Right cardiac atrium (tissue), 5 donors: Measurements from ENCODE around the gene CDH5. TPM values are rescaled to one million over a fixed set of nuclear protein-coding genes. Genes with fewer than 3 reads are reported as not detected.
"Not testable (repeated sequence)": the region's sequence is repeated elsewhere in the genome, so short reads cannot be mapped to it uniquely, and the experiment has no call there.

Source experiments
- ATAC-seq, 2 donors: fragments of 200-7000 bp; cut with Tn5 transposase; one replicate each; pipeline versions ENCODE4 v1.8.0 to v1.9.1; 2020; ENCODE audit warnings: moderate library complexity in 2 of 2, mild to moderate bottlenecking in 1 of 2
- DNase-seq, 3 donors: peaks; one replicate each; pipeline ENCODE4 v3.0.0-alpha.2; 2020
- H3K27ac ChIP-seq: one replicate; pipeline ENCODE4 v1.5.1; 2013; ENCODE audit warnings: mild to moderate bottlenecking, low read length, control low read depth, moderate library complexity
- H3K27me3 ChIP-seq: one replicate; pipeline ENCODE4 v1.6.1; 2013; ENCODE audit not compliant: control insufficient read depth, insufficient read depth
- H3K4me1 ChIP-seq: one replicate; pipeline ENCODE4 v1.6.1; 2013; ENCODE audit warnings: low read length; ENCODE audit not compliant: control insufficient read depth, insufficient read depth
- H3K4me3 ChIP-seq: one replicate; pipeline ENCODE4 v1.5.1; 2013; ENCODE audit warnings: low read length, control low read depth
- H3K9me3 ChIP-seq: one replicate; pipeline ENCODE4 v1.6.1; 2013; ENCODE audit warnings: low read length; ENCODE audit not compliant: control insufficient read depth
- WGBS: extraction: QIAGEN DNeasy Blood & Tissue Kit; methylation state at CpG from one replicate; pipeline ENCODE4 v1.1.7; 2013; 5-methylcytosine and 5-hydroxymethylcytosine counted together
- intact Hi-C, 4 donors: fragments of 100-400 bp; cut with DNase I; formaldehyde crosslinking; loops; one replicate each; pipeline versions ENCODE4 v1.11.0 to v1.14.0; 2022 to 2023
- polyA plus RNA-seq: library from polyadenylated mRNA; stranded (reverse); fragments of 200-250 nt; gene quantifications from one replicate; pipeline ENCODE4 v1.2.3, GENCODE V29; 2013
- total RNA-seq, 4 donors: library from RNA; stranded (reverse); fragmentation: NEBNext Ultra II Directional; extraction: Animal tissue kit (Norgen Biotek cat#: 25700); gene quantifications; one replicate each; pipeline ENCODE4 v1.2.1, GENCODE V29; 2021
- donor health status: healthy with polysubstance abuse.
- donor health status: DM: no; HTN: yes; CAD: no.
- donor health status: DM: no; HTN: no; CAD: no.
- donor health status: DM: no; HTN: yes; CAD: no; lungs with severe emphysema.
- donor health status: DM: yes; HTN: yes; CAD: no.

CDH5 gene
- total and polyA plus RNA-seq, 5 donors: 22.9 to 47.0 (median 40.8) TPM

GRCh38 chr16:66442502-66443268 lies 76.2 kb downstream of the CDH5 start:
- no peak for ATAC-seq
- Histone ChIP-seq H3K27ac (no peak overlapping the region), H3K27me3 (no peaks in the 10 kb centered on the region), H3K9me3 (no peaks in the 10 kb centered on the region), H3K4me1 (no peaks in the 10 kb centered on the region), H3K4me3 (no peak overlapping the region)
- intact Hi-C loops: no loop called here
- 84% methylated on average over 6 of the region's 6 CpGs for WGBS
- no peak for DNase-seq

GRCh38 chr16:66443269-66443652 lies 76.8 kb downstream of the CDH5 start:
- DNase-seq: no peak
- H3K9me3 ChIP-seq: no peaks in the 10 kb centered on the region
- H3K4me1 ChIP-seq: no peaks in the 10 kb centered on the region
- intact Hi-C loops: no loop called here
- WGBS: 88% methylated on average over 3 of the region's 3 CpGs
- H3K27me3 ChIP-seq: no peaks in the 10 kb centered on the region
- no peak overlapping the region for H3K27ac ChIP-seq
- no peak for ATAC-seq
- no peak overlapping the region for H3K4me3 ChIP-seq

- DNase-seq: no peak
These were observed 77.6 kb downstream of the CDH5 start for GRCh38 chr16:66444049-66444481.

GRCh38 chr16:66446737-66447136 lies 80.2 kb downstream of the CDH5 start:
- DNase-seq (no peak), ATAC-seq (no peak)
- intact Hi-C loops: no loop called here
- Histone ChIP-seq H3K27me3 (no peaks in the 10 kb centered on the region), H3K4me3 (no peak overlapping the region), H3K4me1 (no peaks in the 10 kb centered on the region), H3K9me3 (no peaks in the 10 kb centered on the region), H3K27ac (no peak overlapping the region)
- WGBS: 93% methylated on average over 1 of the region's 1 CpG

More at GRCh38 chr16:66444049-66444481, 77.6 kb downstream of the CDH5 start:
- WGBS: 76% methylated on average over 3 of the region's 3 CpGs
- no peak for ATAC-seq
- Histone ChIP-seq H3K27ac (no peak overlapping the region), H3K4me1 (no peaks in the 10 kb centered on the region), H3K4me3 (no peak overlapping the region), H3K27me3 (no peaks in the 10 kb centered on the region), H3K9me3 (no peaks in the 10 kb centered on the region)
- intact Hi-C loops: no loop called here

- intact Hi-C loops: no loop called here
- H3K27me3 ChIP-seq: no peaks in the 10 kb centered on the region
- ATAC-seq: no peak
- H3K9me3 ChIP-seq: no peaks in the 10 kb centered on the region
- H3K4me3 ChIP-seq: no peak overlapping the region
- DNase-seq: no peak
- no peak overlapping the region for H3K27ac ChIP-seq
- no peaks in the 10 kb centered on the region for H3K4me1 ChIP-seq
These were observed 81.0 kb downstream of the CDH5 start for GRCh38 chr16:66447491-66447890.

- intact Hi-C loops: no loop called here
- H3K4me1 ChIP-seq: no peaks in the 10 kb centered on the region
- no peak overlapping the region for H3K27ac ChIP-seq
- ATAC-seq: no peak
- WGBS: 84% methylated on average over 3 of the region's 3 CpGs
- H3K27me3 ChIP-seq: no peaks in the 10 kb centered on the region
- H3K9me3 ChIP-seq: no peaks in the 10 kb centered on the region
- no peak for DNase-seq
- H3K4me3 ChIP-seq: no peak overlapping the region
These were observed 85.1 kb downstream of the CDH5 start for GRCh38 chr16:66451548-66451947.

GRCh38 chr16:66453230-66453629 lies 86.7 kb downstream of the CDH5 start:
- H3K9me3 ChIP-seq, H3K4me1 ChIP-seq, H3K27me3 ChIP-seq, ATAC-seq, DNase-seq, H3K4me3 ChIP-seq, intact Hi-C loops, H3K27ac ChIP-seq: not testable (repeated sequence)
- WGBS: 93% methylated on average over 1 of the region's 1 CpG

Other genes starting within 250 kb of the CDH5 start
- 1 to 10 TPM in 3 of 4 donors, under 1 TPM in 1; 0.79 to 1.5 (median 1.2) TPM for gene BEAN1, start 60.6 kb downstream of the CDH5 start, total RNA-seq
- gene BEAN1, start 60.6 kb downstream of the CDH5 start, polyA plus RNA-seq: 0.41 TPM
- 10 to 100 TPM; 23.6 to 25.6 (median 24.8) TPM for gene TK2, start 183.4 kb downstream of the CDH5 start, total RNA-seq
- gene TK2, start 183.4 kb downstream of the CDH5 start, polyA plus RNA-seq: 18.2 TPM
- gene CKLF, start 185.9 kb downstream of the CDH5 start, total RNA-seq: 10 to 100 TPM in 3 of 4 donors, 1 to 10 TPM in 1; 8.9 to 19.0 (median 13.3) TPM
- gene CKLF, start 185.9 kb downstream of the CDH5 start, polyA plus RNA-seq: 17.7 TPM
- gene CMTM1, start 199.7 kb downstream of the CDH5 start, total RNA-seq: 1 to 10 TPM in 3 of 4 donors, under 1 TPM in 1; 0.82 to 2.6 (median 1.9) TPM
- 0.14 TPM for gene CMTM1, start 199.7 kb downstream of the CDH5 start, polyA plus RNA-seq
- under 1 TPM in 1 of 4 donors, not detected in 3; 0.47 TPM for gene CMTM2, start 212.8 kb downstream of the CDH5 start, total RNA-seq
- not detected for gene CMTM2, start 212.8 kb downstream of the CDH5 start, polyA plus RNA-seq
- gene CMTM3, start 238.0 kb downstream of the CDH5 start, total RNA-seq: 10 to 100 TPM; 10.3 to 17.4 (median 14.8) TPM
- 12.6 TPM for gene CMTM3, start 238.0 kb downstream of the CDH5 start, polyA plus RNA-seq